Psoas muscle (tissue), 8 donors: ENCODE data around the gene CYP3A4. TPM values are rescaled to one million over a fixed set of nuclear protein-coding genes. Genes with fewer than 3 reads are reported as not detected.
"Not testable (repeated sequence)": the region's sequence is repeated elsewhere in the genome, so short reads cannot be mapped to it uniquely, and the experiment has no call there.

ENCODE experiments used
- ATAC-seq, 4 donors: fragments of 200-7000 bp; cut with Tn5 transposase; one replicate each; pipeline ENCODE4 v1.9.1; 2020; ENCODE audit warnings: moderate library complexity in 3 of 4, mild to moderate bottlenecking in 2 of 4
- DNase-seq, 2 donors: peaks; one replicate each; pipeline ENCODE4 v3.0.0-alpha.2; 2020
- H3K27ac ChIP-seq: fragments of 200-600 bp; one replicate; pipeline ENCODE4 v1.8.0; 2022
- H3K27me3 ChIP-seq, 3 donors: fragments of 200-600 bp in 1 of 3; one replicate each; pipeline versions ENCODE4 v1.6.1 to v1.8.0; 2013 to 2022; ENCODE audit warnings: low read length in 2 of 3, mild to moderate bottlenecking in 2 of 3, moderate library complexity in 1 of 3; ENCODE audit not compliant: insufficient read depth in 3 of 3
- H3K36me3 ChIP-seq, 2 donors: fragments of 200-600 bp in 1 of 2; one replicate each; pipeline versions ENCODE4 v1.6.1 to v1.8.0; 2013 to 2022; ENCODE audit warnings: low read depth in 1 of 2, mild to moderate bottlenecking in 1 of 2, moderate library complexity in 1 of 2; ENCODE audit not compliant: insufficient read depth in 1 of 2
- H3K4me1 ChIP-seq: fragments of 200-600 bp; one replicate; pipeline ENCODE4 v1.8.0; 2022
- H3K4me3 ChIP-seq: fragments of 200-600 bp; one replicate; pipeline ENCODE4 v1.8.0; 2022; ENCODE audit warnings: mild to moderate bottlenecking
- H3K9me3 ChIP-seq: fragments of 200-600 bp; one replicate; pipeline ENCODE4 v1.8.0; 2022
- WGBS, 3 donors: extraction: QIAGEN DNeasy Blood & Tissue Kit; methylation state at CpG; one replicate each; pipeline versions ENCODE4 v1.1.6 to v1.1.7; 2013; 5-methylcytosine and 5-hydroxymethylcytosine counted together
- intact Hi-C, 2 donors: fragments of 100-400 bp; cut with DNase I; formaldehyde crosslinking; loops; one replicate each; pipeline versions ENCODE4 v1.11.0 to v1.14.2; 2022
- polyA plus RNA-seq, 3 donors: library from polyadenylated mRNA; stranded (reverse); fragments of 200-250 nt; gene quantifications; one replicate each; pipeline ENCODE4 v1.2.3, GENCODE V29; 2013
- total RNA-seq, 4 donors: library from RNA; stranded (reverse); fragmentation: NEBNext Ultra II Directional in 2 of 4; extraction: Animal tissue kit (Norgen Biotek cat#: 25700) in 2 of 4; gene quantifications; one replicate each; pipeline versions ENCODE4 v1.2.1 to v1.2.4, GENCODE V29; 2021 to 2023
- TF ChIP-seq, protein P1 (sequence below): fragments of 200-600 bp; IDR thresholded peaks from one replicate; pipeline ENCODE4 v1.8.0; 2022; ENCODE audit warnings: antibody characterized with exemption
- donor health status: healthy with polysubstance abuse.
- donor health status: DM: no; HTN: no; CAD: no; lungs with moderate emphysema.
- donor health status: Bipolar disorder and iron deficiency.
- donor health status: healthy.
- donor health status: DM: yes; HTN: yes; CAD: no.
- donor health status: DM: no; HTN: no; CAD: no.
- donor health status: DM: no; HTN: no; CAD: no.
- donor health status: DM: yes; HTN: yes; CAD: no.

Gene CYP3A4
- total and polyA plus RNA-seq, 7 donors: 0.08 to 4.2 (median 0.30) TPM; not detected in 1

DNA sequence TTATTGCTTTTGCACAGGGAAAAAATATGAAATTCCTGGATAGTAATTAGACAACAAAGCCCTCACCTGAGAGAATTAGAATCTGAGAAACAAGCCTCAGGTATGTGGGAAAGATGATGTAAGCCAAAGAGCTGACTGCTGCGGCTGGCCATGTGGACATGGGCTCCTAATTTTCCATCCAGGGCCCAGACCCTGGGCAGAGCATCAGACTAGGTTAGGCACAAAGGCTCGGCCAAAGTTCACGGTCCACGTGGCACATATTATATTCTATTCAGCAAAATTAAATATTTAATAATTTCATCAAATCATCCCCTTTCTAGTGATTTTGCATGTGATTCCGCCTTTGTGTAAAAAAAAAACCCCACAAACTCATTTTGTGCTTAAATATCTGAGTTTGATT lies 5.1 kb downstream of the CYP3A4 start:
- H3K4me1 ChIP-seq: no peaks in the 10 kb centered on the region
- H3K4me3 ChIP-seq: no peak overlapping the region
- no peaks in the 10 kb centered on the region for H3K36me3 ChIP-seq
- 84 to 87% (median 86%) methylated on average over 5 of the region's 5 CpGs for whole genome bisulfite sequencing, 3 donors
- DNase-seq: no peak
- no peak for ATAC-seq
- peaks cover 0 to 2% (median 0%) of the 10 kb centered on the region in 3 donors for H3K27me3 ChIP-seq
- H3K9me3 ChIP-seq: no peaks in the 10 kb centered on the region
- TF ChIP-seq, protein P1, sequence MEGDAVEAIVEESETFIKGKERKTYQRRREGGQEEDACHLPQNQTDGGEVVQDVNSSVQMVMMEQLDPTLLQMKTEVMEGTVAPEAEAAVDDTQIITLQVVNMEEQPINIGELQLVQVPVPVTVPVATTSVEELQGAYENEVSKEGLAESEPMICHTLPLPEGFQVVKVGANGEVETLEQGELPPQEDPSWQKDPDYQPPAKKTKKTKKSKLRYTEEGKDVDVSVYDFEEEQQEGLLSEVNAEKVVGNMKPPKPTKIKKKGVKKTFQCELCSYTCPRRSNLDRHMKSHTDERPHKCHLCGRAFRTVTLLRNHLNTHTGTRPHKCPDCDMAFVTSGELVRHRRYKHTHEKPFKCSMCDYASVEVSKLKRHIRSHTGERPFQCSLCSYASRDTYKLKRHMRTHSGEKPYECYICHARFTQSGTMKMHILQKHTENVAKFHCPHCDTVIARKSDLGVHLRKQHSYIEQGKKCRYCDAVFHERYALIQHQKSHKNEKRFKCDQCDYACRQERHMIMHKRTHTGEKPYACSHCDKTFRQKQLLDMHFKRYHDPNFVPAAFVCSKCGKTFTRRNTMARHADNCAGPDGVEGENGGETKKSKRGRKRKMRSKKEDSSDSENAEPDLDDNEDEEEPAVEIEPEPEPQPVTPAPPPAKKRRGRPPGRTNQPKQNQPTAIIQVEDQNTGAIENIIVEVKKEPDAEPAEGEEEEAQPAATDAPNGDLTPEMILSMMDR: no peak
- no peak overlapping the region for H3K27ac ChIP-seq
- intact Hi-C loops: no loop called here

DNA sequence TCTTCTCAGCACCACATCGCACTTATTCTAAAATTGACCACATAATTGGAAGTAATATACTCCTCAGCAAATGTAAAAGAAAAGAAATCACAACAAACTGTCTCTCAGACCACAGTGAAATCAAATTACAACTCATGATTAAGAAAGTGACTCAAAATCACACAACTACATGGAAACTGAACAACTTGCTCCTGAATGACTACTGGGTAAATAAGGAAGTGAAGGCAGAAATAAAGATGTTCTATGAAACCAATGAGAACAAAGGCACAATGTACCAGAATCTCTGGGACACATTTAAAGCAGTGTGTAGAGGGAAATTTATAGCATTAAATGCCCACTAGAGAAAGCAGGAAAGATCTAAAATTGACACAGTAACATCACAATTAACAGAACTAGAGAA lies 10.6 kb downstream of the CYP3A4 start:
- H3K36me3 ChIP-seq, H3K27ac ChIP-seq, ATAC-seq, H3K4me1 ChIP-seq, H3K27me3 ChIP-seq, H3K4me3 ChIP-seq, intact Hi-C loops, H3K9me3 ChIP-seq, DNase-seq: not testable (repeated sequence)
- WGBS, 3 donors: 61 to 74% (median 69%) methylated on average over 1 of the region's 1 CpG

DNA sequence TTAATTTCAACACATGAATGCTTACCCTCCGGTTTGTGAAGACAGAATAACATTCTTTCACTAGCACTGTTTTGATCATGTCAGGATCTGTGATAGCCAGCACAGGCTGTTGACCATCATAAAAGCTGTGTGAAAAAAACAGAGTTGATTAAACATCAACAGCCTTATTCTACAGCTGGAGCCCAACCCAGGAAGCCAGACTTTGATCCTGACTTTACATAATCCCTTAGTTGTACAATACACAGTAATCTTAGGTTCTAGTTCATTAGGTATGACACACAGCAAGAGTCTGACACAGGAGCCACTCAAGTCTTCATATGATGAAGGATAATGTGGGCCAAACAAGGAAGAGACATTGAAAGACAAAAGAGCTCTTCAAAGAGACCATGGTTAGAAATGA lies 11.4 kb downstream of the CYP3A4 start:
- H3K4me1 ChIP-seq: no peaks in the 10 kb centered on the region
- no peaks in the 10 kb centered on the region for H3K9me3 ChIP-seq
- 85 to 90% (median 85%) methylated on average over 1 of the region's 1 CpG for WGBS, 3 donors
- TF ChIP-seq, protein P1: no peak
- ATAC-seq: no peak
- no peak overlapping the region for H3K4me3 ChIP-seq
- H3K27me3 ChIP-seq: no peaks in the 10 kb centered on the region
- DNase-seq: no peak
- H3K27ac ChIP-seq: no peak overlapping the region
- no peaks in the 10 kb centered on the region for H3K36me3 ChIP-seq
- intact Hi-C loops: no loop called here

DNA sequence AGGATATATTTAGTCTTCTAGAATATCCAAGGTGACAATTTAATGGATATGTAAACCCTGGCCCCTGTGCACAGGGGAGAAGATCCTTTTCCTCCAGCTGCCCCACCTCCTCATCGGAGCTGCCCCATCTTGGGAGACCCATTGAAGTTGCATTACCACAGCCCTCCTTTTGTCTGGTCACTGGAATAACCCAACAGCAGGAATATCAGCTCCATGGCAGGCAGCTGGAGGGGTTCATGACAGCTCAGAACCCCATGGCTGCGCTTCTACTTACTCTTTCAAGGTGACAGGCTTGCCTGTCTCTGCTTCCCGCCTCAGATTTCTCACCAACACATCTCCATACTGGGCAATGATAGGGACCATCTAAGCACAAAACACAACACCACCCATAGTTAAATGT lies 14.5 kb downstream of the CYP3A4 start:
- 89 to 93% (median 92%) methylated on average over 3 of the region's 3 CpGs for WGBS, 3 donors
- H3K36me3 ChIP-seq, H3K27ac ChIP-seq, intact Hi-C loops, ATAC-seq, H3K4me1 ChIP-seq, H3K9me3 ChIP-seq, H3K4me3 ChIP-seq, DNase-seq, H3K27me3 ChIP-seq: not testable (repeated sequence)

DNA sequence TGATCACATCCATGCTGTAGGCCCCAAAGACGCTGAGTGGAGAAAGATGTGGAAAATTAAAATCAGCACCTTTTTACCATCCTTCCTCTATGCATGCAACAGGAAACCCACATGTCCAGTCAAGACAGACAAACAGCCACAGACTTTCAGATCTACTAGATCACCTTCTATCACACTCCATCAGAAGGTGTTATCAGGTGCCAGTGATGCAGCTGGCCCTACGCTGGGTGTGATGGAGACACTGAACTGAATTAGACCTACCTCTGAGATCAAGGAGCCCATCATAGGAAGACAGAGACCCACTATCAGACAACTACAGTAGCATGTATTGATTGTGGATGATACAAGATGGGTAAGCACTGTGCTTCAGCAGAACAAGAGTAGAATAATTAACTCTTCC lies 15.5 kb downstream of the CYP3A4 start:
- H3K36me3 ChIP-seq: no peaks in the 10 kb centered on the region
- no peaks in the 10 kb centered on the region for H3K9me3 ChIP-seq
- no peak overlapping the region for H3K27ac ChIP-seq
- TF ChIP-seq, protein P1: no peak
- ATAC-seq (no peak), DNase-seq (no peak)
- H3K4me3 ChIP-seq: no peak overlapping the region
- intact Hi-C loops: no loop called here
- H3K27me3 ChIP-seq: no peaks in the 10 kb centered on the region
- 93 to 96% (median 94%) methylated on average over 2 of the region's 2 CpGs for WGBS, 3 donors
- H3K4me1 ChIP-seq: peaks cover 3% of the 10 kb centered on the region

DNA sequence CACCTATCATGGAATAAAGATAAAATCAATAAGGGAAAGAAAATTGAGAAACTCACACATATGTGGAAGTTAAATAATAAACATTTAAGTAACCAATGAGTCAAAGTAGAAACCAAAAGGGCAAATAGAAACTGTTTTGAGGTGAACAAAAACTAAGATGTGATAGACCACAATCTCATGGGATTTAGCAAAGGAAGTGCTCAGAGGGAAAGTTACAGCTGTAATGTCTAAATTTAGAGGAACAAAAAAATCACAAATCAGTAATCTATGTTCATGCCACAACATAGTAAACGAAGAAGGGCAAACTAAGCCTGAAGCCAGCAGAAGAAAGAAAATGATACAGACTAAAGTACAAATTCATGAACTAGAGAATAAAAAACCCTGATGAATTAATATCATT lies 16.3 kb downstream of the CYP3A4 start:
- ATAC-seq: no peak
- Histone ChIP-seq H3K27me3 (no peaks in the 10 kb centered on the region), H3K4me1 (peaks cover 7% of the 10 kb centered on the region), H3K9me3 (no peaks in the 10 kb centered on the region), H3K4me3 (no peak overlapping the region), H3K36me3 (no peaks in the 10 kb centered on the region), H3K27ac (no peak overlapping the region)
- TF ChIP-seq, protein P1: no peak
- DNase-seq: no peak
- WGBS, 3 donors: 57 to 61% (median 59%) methylated on average over 1 of the region's 1 CpG
- intact Hi-C loops: no loop called here
